MCF 10A (cell line): Measurements from ENCODE around the gene NSL1. TPM values are rescaled to one million over a fixed set of nuclear protein-coding genes. Genes with fewer than 3 reads are reported as not detected.

Source experiments
- BruUV-seq: library from RNA; stranded (reverse); fragments of 400-500 nt; replicated peaks from 2 replicates; lab custom pipeline; 2021; lab: Mats Ljungman, UMichigan
- CTCF ChIA-PET: fragments of 300-600 bp; sonication (Branson Sonifier 250); formaldehyde crosslinking; extraction: SDS; loops from one replicate; lab custom pipeline; 2021; ENCODE audit warnings: antibody characterized with exemption, inconsistent platforms; lab: Yijun Ruan, JAX
- POLR2A ChIA-PET: fragments of 300-600, 350-650 bp; sonication (Branson Sonifier 250); formaldehyde crosslinking; extraction: SDS; loops from one replicate; lab custom pipeline; 2020; ENCODE audit warnings: antibody characterized with exemption, inconsistent platforms; lab: Yijun Ruan, JAX
- DNase-seq: peaks from one replicate; pipeline ENCODE4 v3.0.0-alpha.2; 2018; ENCODE audit not compliant: unreplicated experiment
- H3K27ac Mint-ChIP-seq: one replicate; pipeline ENCODE4 v1.8.0; 2022; ENCODE audit warnings: mild to moderate bottlenecking, low read depth, mixed read lengths; ENCODE audit not compliant: unreplicated experiment
- H3K27me3 Mint-ChIP-seq: one replicate; pipeline ENCODE4 v1.8.0; 2022; ENCODE audit warnings: mixed read lengths; ENCODE audit not compliant: insufficient read depth, unreplicated experiment
- H3K36me3 Mint-ChIP-seq: one replicate; pipeline ENCODE4 v1.8.0; 2022; ENCODE audit warnings: mild to moderate bottlenecking, moderate library complexity, mixed read lengths; ENCODE audit not compliant: insufficient read depth, unreplicated experiment
- H3K4me1 Mint-ChIP-seq: one replicate; pipeline ENCODE4 v1.8.0; 2022; ENCODE audit warnings: mixed read lengths; ENCODE audit not compliant: insufficient read depth, unreplicated experiment
- H3K4me3 Mint-ChIP-seq: one replicate; pipeline ENCODE4 v1.8.0; 2022; ENCODE audit warnings: mild to moderate bottlenecking, moderate library complexity, mixed read lengths; ENCODE audit not compliant: unreplicated experiment
- H3K9me3 Mint-ChIP-seq: one replicate; pipeline ENCODE4 v1.8.0; 2022; ENCODE audit warnings: mixed read lengths; ENCODE audit not compliant: unreplicated experiment
- intact Hi-C: fragments of 100-400 bp; cut with micrococcal nuclease; formaldehyde crosslinking; loops from 2 replicates; pipeline ENCODE4 v1.14.1; 2022
- total RNA-seq: library from RNA; stranded (reverse); gene quantifications from 2 replicates; pipeline ENCODE4 v1.2.3, GENCODE V29; 2022
- TF ChIP-seq, protein P1 (sequence below): fragments of 200-600 bp; IDR thresholded peaks from one replicate; pipeline ENCODE4 v1.8.0; 2022; ENCODE audit warnings: antibody characterized with exemption, mild to moderate bottlenecking; ENCODE audit not compliant: unreplicated experiment

Gene NSL1
- total RNA-seq, 1 experiment from 2014 or later: 39.7 TPM

DNA sequence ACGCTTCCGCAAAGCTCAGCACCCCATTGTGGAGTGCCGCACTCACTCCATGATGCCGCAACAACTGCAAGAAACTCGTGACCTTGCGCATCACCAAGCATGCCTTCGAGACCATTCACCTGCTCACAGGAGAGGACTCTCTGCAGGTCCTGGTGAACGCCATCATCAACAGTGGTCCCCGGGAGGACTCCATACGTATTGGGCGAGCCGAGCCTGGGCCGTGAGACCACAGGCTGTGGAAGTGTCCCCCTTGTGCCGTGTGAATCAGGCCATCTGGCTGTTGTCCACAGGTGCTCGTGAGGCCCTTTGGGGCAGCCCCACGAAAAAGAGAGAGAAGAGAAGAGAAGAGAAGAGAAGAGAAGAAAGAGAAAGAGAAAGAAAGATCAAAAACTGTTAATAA, 32.6 kb upstream of the NSL1 start:
- no peak overlapping the region for H3K27ac Mint-ChIP-seq
- ChIA-PET CTCF (interaction anchor here (1.9 kb wide), 1 partner anchor 172 kb away, joined by 4 read pairs; no protein-coding TSS in a partner anchor), POLR2A (interaction anchor here (1.6 kb wide), 1 partner anchor 15 kb away, joined by 4 read pairs; no protein-coding TSS in a partner anchor)
- H3K4me1 Mint-ChIP-seq: peaks cover 5% of the 10 kb centered on the region
- DNase-seq: no peak
- H3K9me3 Mint-ChIP-seq: peaks cover 28% of the 10 kb centered on the region
- no peak overlapping the region for H3K4me3 Mint-ChIP-seq
- intact Hi-C loops: no loop called here
- no peaks in the 10 kb centered on the region for H3K27me3 Mint-ChIP-seq
- TF ChIP-seq, protein P1, sequence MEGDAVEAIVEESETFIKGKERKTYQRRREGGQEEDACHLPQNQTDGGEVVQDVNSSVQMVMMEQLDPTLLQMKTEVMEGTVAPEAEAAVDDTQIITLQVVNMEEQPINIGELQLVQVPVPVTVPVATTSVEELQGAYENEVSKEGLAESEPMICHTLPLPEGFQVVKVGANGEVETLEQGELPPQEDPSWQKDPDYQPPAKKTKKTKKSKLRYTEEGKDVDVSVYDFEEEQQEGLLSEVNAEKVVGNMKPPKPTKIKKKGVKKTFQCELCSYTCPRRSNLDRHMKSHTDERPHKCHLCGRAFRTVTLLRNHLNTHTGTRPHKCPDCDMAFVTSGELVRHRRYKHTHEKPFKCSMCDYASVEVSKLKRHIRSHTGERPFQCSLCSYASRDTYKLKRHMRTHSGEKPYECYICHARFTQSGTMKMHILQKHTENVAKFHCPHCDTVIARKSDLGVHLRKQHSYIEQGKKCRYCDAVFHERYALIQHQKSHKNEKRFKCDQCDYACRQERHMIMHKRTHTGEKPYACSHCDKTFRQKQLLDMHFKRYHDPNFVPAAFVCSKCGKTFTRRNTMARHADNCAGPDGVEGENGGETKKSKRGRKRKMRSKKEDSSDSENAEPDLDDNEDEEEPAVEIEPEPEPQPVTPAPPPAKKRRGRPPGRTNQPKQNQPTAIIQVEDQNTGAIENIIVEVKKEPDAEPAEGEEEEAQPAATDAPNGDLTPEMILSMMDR: no peak
- BruUV-seq: no TSS peak
- H3K36me3 Mint-ChIP-seq: no peaks in the 10 kb centered on the region

DNA sequence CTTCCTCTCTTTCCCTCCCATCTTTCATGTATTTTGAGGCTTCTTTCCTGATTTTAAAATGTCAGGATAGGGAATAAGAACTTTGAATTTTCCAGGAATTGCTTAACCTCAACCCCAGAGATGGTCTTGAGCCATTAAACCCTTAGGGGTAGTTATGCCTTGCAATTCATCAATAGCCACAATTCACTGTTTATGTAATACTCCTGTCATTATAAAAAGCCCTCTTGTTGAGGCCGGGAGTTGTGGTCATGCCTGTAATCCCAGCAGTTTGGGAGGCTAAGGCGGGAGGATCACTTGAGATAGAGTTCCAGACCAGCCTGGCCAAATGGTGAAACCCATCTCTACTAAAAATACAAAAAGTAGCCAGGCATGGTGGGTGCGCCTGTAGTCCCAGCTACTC, 31.4 kb upstream of the NSL1 start:
- no peaks in the 10 kb centered on the region for H3K27me3 Mint-ChIP-seq
- ChIA-PET CTCF (interaction anchor here (0.7 to 1.9 kb wide), 3 partner anchors 32 to 182 kb away, joined by 3 to 4 read pairs (median 3); no protein-coding TSS in a partner anchor), POLR2A (interaction anchor here (0.5 to 1.6 kb wide), 2 partner anchors 16 to 380 kb away, joined by 3 to 4 read pairs; no protein-coding TSS in a partner anchor)
- DNase-seq: no peak
- no TSS peak for BruUV-seq
- TF ChIP-seq, protein P1: no peak
- no peaks in the 10 kb centered on the region for H3K36me3 Mint-ChIP-seq
- peaks cover 28% of the 10 kb centered on the region for H3K9me3 Mint-ChIP-seq
- no peak overlapping the region for H3K4me3 Mint-ChIP-seq
- intact Hi-C loops: no loop called here
- H3K27ac Mint-ChIP-seq: no peak overlapping the region
- H3K4me1 Mint-ChIP-seq: peaks cover 5% of the 10 kb centered on the region

DNA sequence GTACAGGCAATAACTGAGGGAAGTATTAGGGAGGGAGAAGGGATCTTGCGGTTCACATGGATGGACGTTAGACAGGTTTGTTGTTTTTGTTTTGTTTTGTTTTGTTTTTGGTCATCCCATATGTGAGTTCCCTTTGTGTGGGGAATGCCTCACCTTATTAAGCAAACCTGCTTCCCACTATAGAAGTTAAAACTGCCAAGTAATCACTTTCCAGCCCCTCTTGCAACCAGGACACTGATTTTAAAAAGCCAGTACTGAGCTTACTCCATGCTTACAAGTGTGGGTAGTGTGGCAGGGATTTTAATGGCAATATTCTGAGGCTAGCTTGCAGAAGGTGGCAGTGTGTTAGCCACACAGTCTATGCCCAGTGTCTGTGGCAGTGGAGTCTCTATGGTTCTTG, 29.4 kb upstream of the NSL1 start:
- Mint-ChIP-seq H3K36me3 (no peaks in the 10 kb centered on the region), H3K27me3 (no peaks in the 10 kb centered on the region), H3K27ac (no peak overlapping the region), H3K4me3 (no peak overlapping the region), H3K4me1 (peaks cover 5% of the 10 kb centered on the region), H3K9me3 (peaks cover 15% of the 10 kb centered on the region)
- BruUV-seq: no TSS peak
- ChIA-PET CTCF (interaction anchor here (0.6 to 2.8 kb wide), 4 partner anchors 13 to 1754 kb away, joined by 3 to 17 read pairs (median 3); no protein-coding TSS in a partner anchor), POLR2A (interaction anchor here (2.6 kb wide), 1 partner anchor 37 kb away, joined by 16 read pairs; the partner anchor contains the start of gene FLVCR1)
- no peak for DNase-seq
- TF ChIP-seq, protein P1: no peak
- intact Hi-C loops: no loop called here

DNA sequence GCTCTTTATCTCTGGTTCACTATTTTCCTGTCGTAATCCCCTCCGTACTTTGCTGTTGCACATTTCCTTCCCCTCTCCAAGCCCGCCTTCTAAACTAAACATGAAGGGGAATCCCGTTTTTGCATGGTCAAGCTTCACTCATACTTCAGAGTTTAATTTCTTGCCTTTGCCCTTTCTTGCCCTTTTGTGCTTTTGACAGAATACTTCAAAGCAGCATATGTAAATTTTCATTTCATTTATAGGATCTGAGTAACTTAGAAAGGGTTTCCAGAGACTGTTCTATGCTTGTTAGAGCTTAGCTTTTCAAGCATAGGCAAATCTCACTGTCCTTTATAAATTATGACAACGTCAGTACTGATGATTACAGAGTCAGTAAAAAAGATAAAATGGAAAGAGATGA, 28.1 kb upstream of the NSL1 start:
- Mint-ChIP-seq H3K9me3 (peaks cover 7% of the 10 kb centered on the region), H3K4me1 (peaks cover 5% of the 10 kb centered on the region), H3K36me3 (peaks cover 3% of the 10 kb centered on the region), H3K27ac (no peak overlapping the region), H3K4me3 (no peak overlapping the region), H3K27me3 (no peaks in the 10 kb centered on the region)
- intact Hi-C loops: loop anchor here (10.0 kb wide), 1 partner anchor 255 kb away; no protein-coding TSS in a partner anchor
- ChIA-PET POLR2A (interaction anchor here (0.6 to 2.6 kb wide), 3 partner anchors 28 to 1000 kb away, joined by 3 to 16 read pairs (median 3); partner anchors contain the start of genes FLVCR1, NSL1 and TATDN3), CTCF (interaction anchor here (0.7 to 2.8 kb wide), 2 partner anchors 25 to 175 kb away, joined by 4 to 17 read pairs; no protein-coding TSS in a partner anchor)
- no peak for DNase-seq
- TF ChIP-seq, protein P1: no peak
- no TSS peak for BruUV-seq
